ENCODE measurements around the gene PTPRN2.

The PTPRN2 gene

DNA sequence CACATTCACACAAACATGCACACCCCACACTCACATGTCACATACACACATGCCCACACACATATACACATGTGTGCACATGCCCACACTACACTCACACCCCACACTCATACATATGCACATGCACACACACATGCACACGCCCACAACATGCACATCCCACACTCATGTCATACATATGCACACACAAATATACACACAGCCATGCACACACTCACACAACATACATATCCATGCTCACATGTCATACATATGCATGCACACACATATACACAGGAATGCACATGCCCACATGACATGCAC is 1031.0 kb downstream of the PTPRN2 start:
- no peak for DNase-seq (ENCODE audit: low read depth in 4 of 4, low spot score in 1 of 4)

GRCh38 chr7:157555944-157556641 is 1031.5 kb downstream of the PTPRN2 start:
- no peak for DNase-seq (ENCODE audit: low read depth in 4 of 4, low spot score in 1 of 4)

- no peak for DNase-seq (ENCODE audit: low read depth in 4 of 4, low spot score in 1 of 4)
Observed at GRCh38 chr7:157555313-157555712, 1032.3 kb downstream of the PTPRN2 start.

DNA sequence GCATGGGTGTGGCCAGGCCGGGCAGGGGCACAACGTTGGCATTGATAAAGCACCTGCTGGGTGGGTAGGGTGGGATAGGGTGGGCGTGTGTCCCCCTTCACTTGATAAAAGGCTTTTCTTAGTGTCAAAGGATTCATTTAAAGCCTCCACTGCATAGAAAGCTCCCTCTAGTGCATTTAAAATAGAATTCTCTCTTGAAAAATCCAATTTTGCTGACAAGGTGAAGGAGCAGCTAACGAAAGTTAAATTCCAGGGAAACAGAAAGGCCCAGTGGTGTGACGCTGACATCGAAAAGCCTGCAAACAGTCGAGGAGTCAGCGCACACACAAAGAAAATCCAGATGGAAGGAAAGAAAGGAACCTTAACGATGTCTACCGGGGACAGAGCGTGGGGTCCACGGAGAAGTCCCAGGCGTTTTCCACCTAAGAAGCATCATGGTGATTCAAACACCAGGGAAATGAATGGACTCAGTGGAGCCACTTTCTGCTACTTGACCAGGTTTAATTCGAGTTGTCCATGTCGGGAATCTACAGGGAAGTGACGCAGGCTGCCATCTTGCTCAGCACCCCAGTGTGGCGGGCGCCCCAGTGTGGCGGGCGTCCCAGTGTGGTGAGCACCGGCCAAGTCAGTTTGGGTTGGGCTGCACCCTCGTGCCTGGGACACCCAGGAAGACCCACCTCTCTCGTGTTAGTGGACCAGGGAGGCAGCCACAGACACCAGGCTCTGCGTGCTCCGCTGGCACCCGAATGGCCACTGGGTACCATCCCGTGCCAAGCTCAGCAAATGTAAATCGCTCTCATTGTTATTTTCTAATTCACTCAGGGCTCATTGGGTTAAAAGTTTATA is 1033.0 kb downstream of the PTPRN2 start:
- DNase-seq (ENCODE audit: low read depth in 4 of 4, low spot score in 1 of 4) = no peak

DNA sequence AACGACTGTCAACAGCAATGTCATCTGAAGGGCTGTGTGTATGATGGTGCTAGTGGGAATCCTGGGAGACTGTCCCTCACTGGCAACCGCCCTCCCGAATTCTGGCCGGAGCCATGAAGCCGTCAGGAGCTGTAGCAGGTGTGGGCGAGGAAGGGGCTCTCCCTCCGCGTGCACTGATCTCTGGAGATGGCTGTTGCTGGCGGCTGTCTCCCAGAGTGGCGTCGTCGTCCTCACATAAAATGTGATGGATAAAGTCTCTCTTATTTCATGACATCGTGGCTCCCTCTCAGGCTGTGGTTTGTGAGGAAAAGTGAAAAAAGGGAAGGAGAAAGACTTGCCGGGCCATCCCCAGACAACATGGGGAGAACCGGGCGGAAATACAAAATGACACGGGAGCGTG is 1034.4 kb downstream of the PTPRN2 start:
- DNase-seq (ENCODE audit: low read depth in 4 of 4, low spot score in 1 of 4) = no peak

- no peak for DNase-seq (ENCODE audit: low read depth in 4 of 4, low spot score in 1 of 4)
Observed at GRCh38 chr7:157552295-157552993, 1035.2 kb downstream of the PTPRN2 start.

DNA sequence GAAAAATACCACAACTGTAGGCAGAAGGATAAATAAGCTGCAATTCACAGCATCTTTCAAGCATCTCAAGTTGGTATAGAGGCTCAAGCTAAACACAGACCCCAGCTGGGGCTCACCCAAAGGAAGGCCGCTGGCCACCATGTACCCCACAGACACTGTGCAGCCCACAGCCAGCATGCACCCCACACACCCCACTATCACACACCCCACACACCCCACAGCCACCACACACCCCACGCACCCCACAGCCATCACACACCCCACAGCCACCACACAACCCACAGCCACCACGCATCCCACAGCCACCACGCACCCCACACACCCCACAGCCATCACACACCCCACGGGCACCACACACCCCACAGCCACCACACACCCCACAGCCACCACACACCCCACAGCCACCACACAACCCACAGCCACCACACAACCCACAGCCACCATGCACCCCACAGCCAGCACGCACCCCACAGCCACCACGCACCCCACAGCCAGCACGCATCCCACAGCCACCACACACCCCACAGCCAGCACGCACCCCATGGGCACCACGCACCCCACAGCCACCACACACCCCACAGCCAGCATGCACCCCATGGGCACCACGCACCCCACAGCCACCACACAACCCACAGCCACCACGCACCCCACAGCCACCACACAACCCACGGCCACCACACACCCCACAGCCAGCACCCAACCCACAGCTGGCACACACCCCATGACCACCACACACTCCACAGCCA is 1036.1 kb downstream of the PTPRN2 start:
- no peak for DNase-seq (ENCODE audit: low read depth in 4 of 4, low spot score in 1 of 4)

DNA sequence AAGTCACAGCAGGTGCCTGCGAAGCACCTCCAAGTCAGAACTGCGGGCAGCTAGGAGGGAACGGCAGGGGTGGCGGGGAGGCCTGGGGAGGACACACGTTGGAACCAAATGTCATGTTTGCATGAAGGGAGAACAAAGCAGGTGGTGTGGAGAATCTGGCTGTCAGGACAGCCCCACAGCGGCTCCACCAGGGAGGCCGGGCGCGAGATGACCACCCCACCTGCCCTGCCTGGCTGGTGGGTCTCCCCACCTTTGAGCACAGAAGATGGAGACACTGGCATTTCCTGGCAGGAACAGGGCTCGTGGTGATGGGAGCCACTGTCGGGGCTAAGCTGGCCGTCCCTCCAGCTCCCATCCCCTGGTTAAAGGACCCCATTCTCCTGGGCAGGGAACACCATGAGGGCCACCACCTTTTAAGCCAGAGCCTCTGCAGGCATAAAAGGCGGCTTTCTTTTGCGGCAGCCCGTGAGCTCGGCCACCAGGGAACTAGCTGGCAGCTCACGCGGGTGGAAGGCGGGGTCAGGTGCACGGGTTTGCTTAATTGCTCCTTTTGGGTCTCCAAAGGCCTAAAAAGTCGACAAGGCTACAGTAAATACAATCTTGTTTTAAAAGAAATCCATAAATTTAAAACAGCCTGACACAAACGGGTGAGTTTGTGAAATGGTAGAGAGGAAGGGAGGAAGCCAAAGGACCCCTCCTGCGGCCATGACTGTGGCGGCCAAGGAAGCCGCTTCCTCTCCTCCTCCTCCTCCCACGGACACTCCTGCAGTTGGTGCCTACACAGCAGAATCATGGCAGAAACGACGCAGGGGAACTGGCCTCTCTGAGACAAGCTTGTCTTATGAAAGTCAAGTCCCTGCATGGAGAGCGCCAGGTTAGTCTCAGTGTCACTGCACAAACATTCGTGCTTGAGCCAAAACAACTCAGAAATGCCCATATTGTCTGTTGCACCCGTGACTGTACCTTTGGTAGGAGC is 1037.0 kb downstream of the PTPRN2 start:
- DNase-seq (ENCODE audit: low read depth in 4 of 4, low spot score in 1 of 4) = no peak

- DNase-seq (ENCODE audit: low read depth in 4 of 4, low spot score in 1 of 4) = no peak
Observed at GRCh38 chr7:157549612-157550299, 1037.9 kb downstream of the PTPRN2 start.

DNA sequence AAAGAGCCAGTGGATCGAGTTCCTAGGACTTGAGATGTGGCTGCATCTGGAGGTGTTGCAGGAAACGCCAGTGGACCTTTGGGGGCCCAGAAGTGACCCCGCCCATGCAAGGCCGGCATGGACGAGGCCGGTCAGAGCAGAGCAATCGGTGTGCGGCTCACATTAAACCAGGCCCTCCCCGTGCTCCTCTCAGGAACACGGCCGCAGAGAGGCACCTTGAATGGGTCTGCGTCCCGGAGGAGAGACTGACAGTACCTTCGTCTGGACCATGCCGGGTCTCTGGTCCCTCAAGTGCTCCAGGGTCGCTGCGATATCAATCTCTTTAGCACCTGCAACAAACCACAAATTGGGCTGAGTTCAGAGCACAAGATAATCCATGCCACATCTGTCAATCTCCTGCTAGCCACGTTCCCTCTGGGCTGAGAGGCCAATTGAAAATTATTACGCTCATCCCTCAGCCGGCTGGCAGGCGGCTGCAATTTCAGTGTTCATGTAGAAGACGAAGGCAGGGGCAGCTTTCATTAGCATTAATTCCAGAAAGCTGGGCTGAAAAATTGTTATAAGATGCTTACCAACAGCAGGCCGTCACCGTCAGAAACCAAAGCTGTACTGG is 1038.8 kb downstream of the PTPRN2 start:
- no peak for DNase-seq (ENCODE audit: low read depth in 4 of 4, low spot score in 1 of 4)

GRCh38 chr7:157547611-157548010 is 1040.0 kb downstream of the PTPRN2 start:
- no peak for DNase-seq (ENCODE audit: low read depth in 4 of 4, low spot score in 1 of 4)

DNA sequence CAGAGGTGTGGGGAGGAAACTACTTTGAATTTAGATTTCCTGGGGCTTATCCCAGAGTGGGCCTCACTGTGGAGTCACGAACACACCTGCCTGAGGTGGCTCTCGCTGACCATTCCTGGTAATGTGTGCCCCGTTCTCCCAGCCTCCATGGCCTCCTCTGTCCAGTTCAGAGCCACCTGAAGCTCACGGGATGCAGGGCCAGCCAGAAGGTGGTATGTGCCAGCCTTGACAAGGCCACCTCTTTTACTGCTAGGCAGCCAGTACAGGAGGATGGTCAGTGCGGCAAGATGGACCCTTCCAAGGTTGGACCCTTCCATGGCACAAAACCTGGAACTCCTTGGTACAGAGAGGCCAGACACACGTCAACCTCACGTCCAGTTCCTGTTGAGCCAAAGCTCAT is 1040.5 kb downstream of the PTPRN2 start:
- DNase-seq (ENCODE audit: low read depth in 4 of 4, low spot score in 1 of 4) = no peak

DNA sequence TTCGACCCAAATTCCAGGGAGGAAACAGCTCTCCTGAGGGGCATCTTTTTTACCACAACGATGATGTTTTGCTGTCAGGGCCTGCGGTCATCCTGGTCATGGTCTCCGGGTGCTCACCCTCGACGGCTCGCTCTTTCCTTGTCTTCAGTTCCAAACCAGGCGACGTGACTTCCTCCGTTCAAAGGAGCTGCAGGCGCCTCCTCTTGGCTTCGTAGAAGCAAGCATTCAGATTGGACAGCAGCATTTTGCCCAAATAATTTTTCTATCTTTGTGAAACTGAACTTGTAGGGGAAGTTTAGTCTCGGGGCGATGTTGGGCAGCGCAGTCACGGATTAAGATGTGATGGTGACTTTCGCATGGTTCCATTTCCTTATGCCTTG is 1042.0 kb downstream of the PTPRN2 start:
- no peak for DNase-seq (ENCODE audit: low read depth in 4 of 4, low spot score in 1 of 4)

- DNase-seq (ENCODE audit: low read depth in 4 of 4, low spot score in 1 of 4) = no peak
Observed at GRCh38 chr7:157544980-157545680, 1042.5 kb downstream of the PTPRN2 start.

DNA sequence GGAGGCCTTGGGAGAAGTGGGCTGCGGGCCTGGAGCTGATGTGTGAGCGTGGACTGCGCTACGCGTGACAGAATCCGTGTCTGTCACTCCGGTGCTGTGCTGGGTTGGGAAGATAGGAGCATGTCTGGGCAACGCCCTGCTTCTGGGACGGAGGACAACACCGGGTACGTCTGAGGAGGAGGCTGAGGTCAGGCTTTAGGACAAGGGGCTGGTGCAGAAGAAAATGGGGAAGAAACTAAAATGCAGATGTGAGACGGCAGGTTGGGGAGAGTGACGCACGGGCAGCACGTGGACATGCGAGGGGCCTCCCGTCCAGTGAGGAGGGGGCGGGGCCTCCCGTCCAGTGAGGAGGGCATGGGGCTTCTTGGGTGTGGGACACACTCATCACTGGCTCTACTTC is 1043.4 kb downstream of the PTPRN2 start:
- DNase-seq (ENCODE audit: low read depth in 4 of 4, low spot score in 1 of 4) = no peak

DNA sequence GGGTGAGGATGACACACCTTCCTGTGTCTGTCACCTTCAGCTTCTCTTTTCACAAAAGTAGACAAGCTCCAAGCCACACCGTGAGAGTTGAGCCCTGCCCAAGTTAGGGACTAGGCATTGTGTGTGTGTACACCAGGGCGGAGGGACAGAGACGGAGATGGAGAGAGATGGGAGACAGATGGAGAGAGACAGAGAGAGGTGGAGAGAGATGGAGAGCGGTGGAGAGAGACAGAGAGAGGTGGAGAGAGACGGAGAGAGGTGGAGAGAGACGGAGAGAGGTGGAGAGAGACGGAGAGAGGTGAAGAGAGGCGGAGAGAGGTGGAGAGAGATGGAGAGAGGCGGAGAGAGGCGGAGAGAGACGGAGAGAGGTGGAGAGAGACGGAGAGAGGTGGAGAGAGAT is 1043.8 kb downstream of the PTPRN2 start:
- DNase-seq (ENCODE audit: low read depth in 4 of 4, low spot score in 1 of 4) = no peak

- DNase-seq (ENCODE audit: low read depth in 4 of 4, low spot score in 1 of 4) = no peak
Observed at GRCh38 chr7:157543276-157543675, 1044.3 kb downstream of the PTPRN2 start.

- no peak for DNase-seq (ENCODE audit: low read depth in 4 of 4, low spot score in 1 of 4)
Observed at GRCh38 chr7:157542068-157543021, 1045.3 kb downstream of the PTPRN2 start.
